ENCODE data around the gene ICA1L. TPM values are rescaled to one million over a fixed set of nuclear protein-coding genes. Genes with fewer than 3 reads are reported as not detected.

The ICA1L gene
- total and polyA plus RNA-seq, 5 donors from 2014 or later: 0.74 to 1.9 (median 0.91) TPM

DNA sequence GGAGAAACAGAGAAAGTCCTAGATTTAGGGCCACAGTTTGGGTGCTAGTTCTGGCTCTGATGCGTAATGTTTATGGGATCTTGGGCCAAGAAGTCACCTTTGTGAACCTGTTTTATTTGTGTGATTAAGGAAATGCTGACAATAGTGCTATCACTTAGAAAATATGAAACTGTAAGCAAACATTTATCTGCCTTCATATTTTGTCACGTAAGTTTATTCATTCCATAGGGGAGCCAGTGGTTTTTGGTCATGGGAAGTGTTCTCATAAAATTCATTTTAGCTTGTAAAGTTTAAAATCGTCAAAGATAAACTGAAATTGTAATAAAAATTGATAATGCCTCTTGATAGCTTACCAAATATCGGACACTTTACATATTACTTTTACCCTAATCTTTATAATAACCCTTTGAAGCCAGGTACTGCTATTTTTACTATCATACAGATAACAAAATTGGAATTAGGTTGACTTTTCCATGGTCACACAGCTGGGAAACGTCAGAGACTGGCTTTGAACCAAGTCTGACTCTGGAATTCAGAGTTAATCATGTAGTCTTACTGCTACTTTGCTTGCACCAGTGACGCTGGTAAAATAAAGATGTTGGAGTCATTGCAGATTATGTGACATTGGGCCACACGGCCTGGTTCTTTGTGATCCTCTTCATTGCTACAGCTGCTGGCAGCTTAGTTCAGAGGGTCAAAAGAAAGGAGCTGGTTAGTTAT, 99.7 kb downstream of the ICA1L start:
- Mint-ChIP-seq H3K9me3 (no peaks in the 10 kb centered on the region), H3K36me3 (peaks cover 33% of the 10 kb centered on the region), H3K4me3 (no peak overlapping the region), H3K27ac (no peak overlapping the region), H3K4me1 (peaks cover 0 to 5% (median 1%) of the 10 kb centered on the region in 4 donors), H3K27me3 (no peaks in the 10 kb centered on the region)
- H3K4me3 ChIP-seq (ENCODE audit: low read depth, low read length): no peak overlapping the region
- no peaks in the 10 kb centered on the region for H3K27me3 ChIP-seq (ENCODE audit: control insufficient read depth, insufficient read depth, low read length)
- no peaks in the 10 kb centered on the region for H3K4me1 ChIP-seq (ENCODE audit: control insufficient read depth, insufficient read depth, low read length, poor library complexity, severe bottlenecking)
- no peak overlapping the region for H3K27ac ChIP-seq (ENCODE audit: insufficient read depth, low read length, poor library complexity, severe bottlenecking)
- no peaks in the 10 kb centered on the region for H3K9me3 ChIP-seq (ENCODE audit: control insufficient read depth in 2 of 2, low read length in 2 of 2)
- ATAC-seq (ENCODE audit: low read depth in 2 of 2): no peak
- no peak for DNase-seq
- H3K36me3 ChIP-seq (ENCODE audit: control insufficient read depth, insufficient read depth, low read length): peaks cover 12% of the 10 kb centered on the region

DNA sequence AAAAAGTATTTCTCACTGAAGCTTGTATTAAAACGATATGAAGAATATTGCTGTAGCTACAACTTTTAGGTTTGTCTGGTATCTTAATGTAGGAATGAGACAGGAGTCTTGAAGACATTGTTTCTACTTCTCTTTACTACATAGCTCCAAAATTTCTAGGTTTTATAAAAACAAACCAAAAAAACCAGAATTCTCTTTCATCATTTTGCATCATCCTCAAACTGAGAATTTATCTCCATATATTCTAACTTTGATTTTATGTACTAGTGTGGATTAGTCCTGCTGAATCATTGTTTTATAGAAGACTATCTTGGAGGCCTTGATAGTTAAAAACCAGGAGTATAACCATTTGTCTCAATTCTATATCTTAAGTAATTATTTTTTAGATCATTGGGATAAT, 100.2 kb downstream of the ICA1L start:
- H3K4me3 Mint-ChIP-seq: no peak overlapping the region
- peaks cover 12% of the 10 kb centered on the region for H3K36me3 ChIP-seq (ENCODE audit: control insufficient read depth, insufficient read depth, low read length)
- H3K9me3 Mint-ChIP-seq: no peaks in the 10 kb centered on the region
- no peak overlapping the region for H3K27ac Mint-ChIP-seq
- no peaks in the 10 kb centered on the region for H3K9me3 ChIP-seq (ENCODE audit: control insufficient read depth in 2 of 2, low read length in 2 of 2)
- no peak for ATAC-seq (ENCODE audit: low read depth in 2 of 2)
- no peak overlapping the region for H3K4me3 ChIP-seq (ENCODE audit: low read depth, low read length)
- no peaks in the 10 kb centered on the region for H3K27me3 ChIP-seq (ENCODE audit: control insufficient read depth, insufficient read depth, low read length)
- H3K27ac ChIP-seq (ENCODE audit: insufficient read depth, low read length, poor library complexity, severe bottlenecking): no peak overlapping the region
- H3K4me1 ChIP-seq (ENCODE audit: control insufficient read depth, insufficient read depth, low read length, poor library complexity, severe bottlenecking): no peaks in the 10 kb centered on the region
- H3K4me1 Mint-ChIP-seq: peaks cover 0 to 5% (median 1%) of the 10 kb centered on the region in 4 donors
- no peaks in the 10 kb centered on the region for H3K27me3 Mint-ChIP-seq
- DNase-seq: no peak
- H3K36me3 Mint-ChIP-seq: peaks cover 33% of the 10 kb centered on the region

DNA sequence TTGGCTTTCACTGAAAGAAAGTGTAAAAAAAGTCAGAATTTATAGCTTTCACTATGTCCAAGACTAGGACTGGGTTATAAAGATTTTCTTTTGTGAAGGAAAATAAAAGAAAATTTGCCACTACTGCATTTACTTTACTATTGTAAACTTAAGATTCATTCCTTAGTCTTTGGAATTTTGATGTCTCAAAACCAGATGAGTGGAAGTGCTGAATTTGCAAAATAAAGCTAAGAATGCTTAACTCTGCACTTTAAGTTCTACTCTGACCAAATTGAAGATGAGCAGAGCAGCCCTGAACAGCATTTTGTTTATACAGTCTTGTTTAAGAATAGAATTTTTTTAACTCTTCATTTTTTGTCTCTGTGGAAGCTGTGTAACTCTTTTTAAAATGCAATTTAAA, 102.4 kb downstream of the ICA1L start:
- H3K27me3 ChIP-seq (ENCODE audit: control insufficient read depth, insufficient read depth, low read length): no peaks in the 10 kb centered on the region
- Mint-ChIP-seq H3K27ac (no peak overlapping the region), H3K4me1 (peaks cover 0 to 5% (median 1%) of the 10 kb centered on the region in 4 donors), H3K27me3 (no peaks in the 10 kb centered on the region), H3K9me3 (no peaks in the 10 kb centered on the region), H3K36me3 (peaks cover 34% of the 10 kb centered on the region), H3K4me3 (no peak overlapping the region)
- no peak overlapping the region for H3K27ac ChIP-seq (ENCODE audit: insufficient read depth, low read length, poor library complexity, severe bottlenecking)
- H3K4me1 ChIP-seq (ENCODE audit: control insufficient read depth, insufficient read depth, low read length, poor library complexity, severe bottlenecking): no peaks in the 10 kb centered on the region
- H3K9me3 ChIP-seq (ENCODE audit: control insufficient read depth in 2 of 2, low read length in 2 of 2): no peaks in the 10 kb centered on the region
- ATAC-seq (ENCODE audit: low read depth in 2 of 2) (no peak), DNase-seq (no peak)
- peaks cover 15% of the 10 kb centered on the region for H3K36me3 ChIP-seq (ENCODE audit: control insufficient read depth, insufficient read depth, low read length)
- no peak overlapping the region for H3K4me3 ChIP-seq (ENCODE audit: low read depth, low read length)

DNA sequence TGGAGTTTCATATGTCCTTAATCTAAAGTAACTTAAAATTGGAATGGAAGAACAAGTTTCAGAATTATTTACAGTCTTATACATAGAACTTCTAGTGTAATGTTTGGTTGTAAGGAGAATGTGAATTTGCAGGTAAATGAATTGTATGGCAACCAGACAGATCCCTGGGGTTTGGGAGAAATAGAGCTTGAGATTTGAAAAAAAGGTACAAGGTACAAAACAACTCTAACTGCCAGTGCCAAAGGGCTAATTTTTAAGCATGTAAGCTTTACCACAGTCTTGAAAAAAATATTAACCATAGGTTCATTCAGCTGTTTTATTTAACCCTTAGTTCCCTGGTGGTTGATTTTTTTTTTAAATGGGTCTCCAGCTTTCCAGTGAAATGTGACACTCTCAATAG, 103.3 kb downstream of the ICA1L start:
- Mint-ChIP-seq H3K36me3 (peaks cover 34% of the 10 kb centered on the region), H3K4me3 (no peak overlapping the region), H3K9me3 (no peaks in the 10 kb centered on the region), H3K27ac (peak overlapping the region in 1 of 3 donors; percentile 90), H3K27me3 (no peaks in the 10 kb centered on the region), H3K4me1 (peaks cover 0 to 9% (median 3%) of the 10 kb centered on the region in 4 donors)
- Histone ChIP-seq H3K4me1 (ENCODE audit: control insufficient read depth, insufficient read depth, low read length, poor library complexity, severe bottlenecking) (no peaks in the 10 kb centered on the region), H3K9me3 (ENCODE audit: control insufficient read depth in 2 of 2, low read length in 2 of 2) (no peaks in the 10 kb centered on the region), H3K36me3 (ENCODE audit: control insufficient read depth, insufficient read depth, low read length) (peaks cover 15% of the 10 kb centered on the region), H3K27ac (ENCODE audit: insufficient read depth, low read length, poor library complexity, severe bottlenecking) (no peak overlapping the region), H3K27me3 (ENCODE audit: control insufficient read depth, insufficient read depth, low read length) (no peaks in the 10 kb centered on the region), H3K4me3 (ENCODE audit: low read depth, low read length) (no peak overlapping the region)
- no peak for ATAC-seq (ENCODE audit: low read depth in 2 of 2)
- no peak for DNase-seq

DNA sequence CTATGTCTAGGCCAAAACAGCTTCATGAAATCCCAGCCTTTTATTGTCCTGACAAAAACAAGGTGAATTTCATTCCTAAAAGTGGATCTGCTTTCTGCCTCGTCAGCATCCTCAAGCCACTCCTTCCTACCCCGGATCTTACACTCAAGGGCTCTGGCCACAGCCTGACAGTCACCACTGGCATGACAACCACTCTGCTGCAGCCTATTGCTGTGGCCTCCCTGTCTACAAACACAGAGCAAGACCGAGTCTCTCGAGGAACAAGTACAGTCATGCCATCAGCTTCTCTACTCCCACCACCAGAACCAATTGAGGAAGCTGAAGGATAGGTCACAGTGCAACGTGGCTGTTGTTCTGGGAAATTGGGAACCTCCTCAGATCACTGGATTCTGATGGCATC, 106.1 kb downstream of the ICA1L start:
- ATAC-seq (ENCODE audit: low read depth in 2 of 2): no peak
- peaks cover 9% of the 10 kb centered on the region for H3K36me3 ChIP-seq (ENCODE audit: control insufficient read depth, insufficient read depth, low read length)

DNA sequence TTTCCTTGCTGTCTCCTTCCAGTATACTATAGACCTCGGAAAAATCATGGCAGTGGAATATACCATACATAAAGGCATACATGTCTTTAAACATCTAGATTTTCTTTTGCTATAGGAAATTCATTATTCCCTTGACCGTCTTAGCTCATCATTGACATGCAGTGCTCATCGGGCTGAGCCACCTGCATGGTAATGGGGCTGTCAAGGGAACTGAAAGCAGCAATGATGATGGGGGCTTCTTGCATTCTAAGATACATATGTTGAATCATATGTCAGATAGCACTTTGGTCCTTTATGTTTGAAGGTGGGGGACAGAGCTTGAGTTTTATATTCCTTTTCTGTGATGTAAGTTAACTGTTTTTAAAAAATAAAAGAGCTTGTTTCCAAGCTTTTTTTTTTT, 106.6 kb downstream of the ICA1L start:
- Mint-ChIP-seq H3K9me3 (no peaks in the 10 kb centered on the region), H3K27me3 (no peaks in the 10 kb centered on the region), H3K4me3 (no peak overlapping the region), H3K36me3 (peaks cover 38% of the 10 kb centered on the region), H3K4me1 (peaks cover 0 to 40% (median 5%) of the 10 kb centered on the region in 4 donors), H3K27ac (peak overlapping the region in 2 of 3 donors; percentile 48 to 52)
- Histone ChIP-seq H3K36me3 (ENCODE audit: control insufficient read depth, insufficient read depth, low read length) (peaks cover 7% of the 10 kb centered on the region), H3K4me3 (ENCODE audit: low read depth, low read length) (no peak overlapping the region), H3K4me1 (ENCODE audit: control insufficient read depth, insufficient read depth, low read length, poor library complexity, severe bottlenecking) (no peaks in the 10 kb centered on the region), H3K9me3 (ENCODE audit: control insufficient read depth in 2 of 2, low read length in 2 of 2) (no peaks in the 10 kb centered on the region), H3K27ac (ENCODE audit: insufficient read depth, low read length, poor library complexity, severe bottlenecking) (no peak overlapping the region), H3K27me3 (ENCODE audit: control insufficient read depth, insufficient read depth, low read length) (no peaks in the 10 kb centered on the region)
- ATAC-seq (ENCODE audit: low read depth in 2 of 2): no peak
- DNase-seq: no peak

More for the DNA sequence above, 106.1 kb downstream of the ICA1L start:
- DNase-seq: no peak
- Histone ChIP-seq H3K27me3 (ENCODE audit: control insufficient read depth, insufficient read depth, low read length) (no peaks in the 10 kb centered on the region), H3K4me3 (ENCODE audit: low read depth, low read length) (no peak overlapping the region), H3K9me3 (ENCODE audit: control insufficient read depth in 2 of 2, low read length in 2 of 2) (no peaks in the 10 kb centered on the region), H3K4me1 (ENCODE audit: control insufficient read depth, insufficient read depth, low read length, poor library complexity, severe bottlenecking) (no peaks in the 10 kb centered on the region), H3K27ac (ENCODE audit: insufficient read depth, low read length, poor library complexity, severe bottlenecking) (no peak overlapping the region)
- no peaks in the 10 kb centered on the region for H3K27me3 Mint-ChIP-seq
- no peak overlapping the region for H3K27ac Mint-ChIP-seq
- H3K36me3 Mint-ChIP-seq: peaks cover 36% of the 10 kb centered on the region
- no peaks in the 10 kb centered on the region for H3K9me3 Mint-ChIP-seq
- no peak overlapping the region for H3K4me3 Mint-ChIP-seq
- peaks cover 0 to 36% (median 5%) of the 10 kb centered on the region in 4 donors for H3K4me1 Mint-ChIP-seq

DNA sequence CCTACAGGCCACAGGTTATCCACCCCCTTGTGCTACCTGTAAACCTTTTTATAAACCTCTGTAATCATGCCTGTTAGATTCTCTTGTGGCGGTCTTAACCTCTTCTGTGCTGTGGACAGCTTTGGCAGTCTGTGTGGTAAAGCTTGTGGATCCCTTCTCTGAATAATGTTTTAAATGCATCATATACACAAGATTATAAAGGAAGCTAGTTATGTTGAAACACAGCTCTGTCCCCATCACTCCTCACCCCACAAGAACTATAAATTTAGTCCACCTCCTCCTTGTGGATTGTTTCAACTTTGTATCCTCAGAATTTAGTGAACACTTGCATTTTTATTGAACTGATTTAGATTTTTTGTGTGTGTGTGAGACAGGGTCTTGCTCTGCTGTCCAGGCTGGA, 107.7 kb downstream of the ICA1L start:
- peaks cover 0 to 42% (median 5%) of the 10 kb centered on the region in 4 donors for H3K4me1 Mint-ChIP-seq
- H3K4me1 ChIP-seq (ENCODE audit: control insufficient read depth, insufficient read depth, low read length, poor library complexity, severe bottlenecking): no peaks in the 10 kb centered on the region
- H3K4me3 ChIP-seq (ENCODE audit: low read depth, low read length): no peak overlapping the region
- no peaks in the 10 kb centered on the region for H3K9me3 ChIP-seq (ENCODE audit: control insufficient read depth in 2 of 2, low read length in 2 of 2)
- H3K27ac ChIP-seq (ENCODE audit: insufficient read depth, low read length, poor library complexity, severe bottlenecking): no peak overlapping the region
- ATAC-seq (ENCODE audit: low read depth in 2 of 2) (no peak), DNase-seq (no peak)
- no peaks in the 10 kb centered on the region for H3K27me3 ChIP-seq (ENCODE audit: control insufficient read depth, insufficient read depth, low read length)
- H3K27ac Mint-ChIP-seq: peak overlapping the region in 2 of 3 donors; percentile 5 to 88
- H3K36me3 ChIP-seq (ENCODE audit: control insufficient read depth, insufficient read depth, low read length): peaks cover 9% of the 10 kb centered on the region
- H3K4me3 Mint-ChIP-seq: peak overlapping the region in 2 of 4 donors; percentile 17 to 44
- H3K9me3 Mint-ChIP-seq: no peaks in the 10 kb centered on the region
- no peaks in the 10 kb centered on the region for H3K27me3 Mint-ChIP-seq
- peaks cover 37% of the 10 kb centered on the region for H3K36me3 Mint-ChIP-seq

DNA sequence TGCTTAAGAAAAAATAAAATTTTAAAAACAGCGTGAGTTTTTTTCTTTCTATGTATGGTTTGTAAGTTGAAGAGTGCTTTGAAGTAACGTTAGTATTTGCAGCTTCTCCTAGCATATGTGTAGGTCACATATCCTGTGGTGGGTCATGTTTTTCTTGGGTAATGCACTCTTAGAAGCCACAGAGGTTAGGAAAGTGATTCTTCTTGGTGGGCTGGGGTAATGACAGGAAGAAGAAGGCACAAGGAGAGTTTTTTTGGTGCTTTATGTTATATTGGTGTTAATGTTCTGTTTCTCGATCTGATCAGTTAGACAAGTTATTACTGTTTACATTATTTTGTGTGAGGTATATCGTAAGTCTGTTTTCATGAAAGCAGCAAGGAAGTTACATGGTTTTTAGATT, 109.0 kb downstream of the ICA1L start:
- DNase-seq: peak in 1 of 3 donors; percentile 53
- peak overlapping the region; percentile 11 to 86 (median 39) for H3K27ac Mint-ChIP-seq

More for the DNA sequence above, 109.0 kb downstream of the ICA1L start:
- no peak for ATAC-seq (ENCODE audit: low read depth in 2 of 2)
- Mint-ChIP-seq H3K9me3 (no peaks in the 10 kb centered on the region), H3K4me1 (peaks cover 0 to 40% (median 2%) of the 10 kb centered on the region in 4 donors), H3K4me3 (peak overlapping the region in 1 of 4 donors; percentile 65), H3K36me3 (peaks cover 47% of the 10 kb centered on the region), H3K27me3 (no peaks in the 10 kb centered on the region)
- Histone ChIP-seq H3K9me3 (ENCODE audit: control insufficient read depth in 2 of 2, low read length in 2 of 2) (no peaks in the 10 kb centered on the region), H3K27ac (ENCODE audit: insufficient read depth, low read length, poor library complexity, severe bottlenecking) (no peak overlapping the region), H3K4me3 (ENCODE audit: low read depth, low read length) (no peak overlapping the region), H3K36me3 (ENCODE audit: control insufficient read depth, insufficient read depth, low read length) (peaks cover 17% of the 10 kb centered on the region), H3K27me3 (ENCODE audit: control insufficient read depth, insufficient read depth, low read length) (no peaks in the 10 kb centered on the region), H3K4me1 (ENCODE audit: control insufficient read depth, insufficient read depth, low read length, poor library complexity, severe bottlenecking) (no peaks in the 10 kb centered on the region)
